Measurements from ENCODE around the gene CREB3L2.

- TF ChIP-seq POLR2A (IDR thresholded peaks at IDR 0.05; ENCODE audit: low read length) (no peak), JUN (IDR thresholded peaks at IDR 0.05) (no peak), CTCF (IDR thresholded peaks at IDR 0.05) (no peak), EHMT2 (IDR thresholded peaks at IDR 0.05; ENCODE audit: low read depth) (no peak), MAX (IDR thresholded peaks at IDR 0.05) (no peak), RCOR1 (IDR thresholded peaks at IDR 0.05; ENCODE audit: low read depth, low read length) (no peak), FOSL2 (IDR thresholded peaks at IDR 0.05) (no peak), FOSL2 (CRISPR knock-in tag; IDR thresholded peaks at IDR 0.05) (no peak)
Observed at GRCh38 chr7:137888241-137888640, 113.6 kb downstream of the CREB3L2 start.

All from A549 (cell line).